ENCODE measurements around the gene SLC16A6. TPM values are rescaled to one million over a fixed set of nuclear protein-coding genes. Genes with fewer than 3 reads are reported as not detected.
"Not testable (repeated sequence)": the region's sequence is repeated elsewhere in the genome, so short reads cannot be mapped to it uniquely, and the experiment has no call there.

Gene SLC16A6
- total RNA-seq, 1 experiment from 2014 or later, result 4.8 TPM

DNA sequence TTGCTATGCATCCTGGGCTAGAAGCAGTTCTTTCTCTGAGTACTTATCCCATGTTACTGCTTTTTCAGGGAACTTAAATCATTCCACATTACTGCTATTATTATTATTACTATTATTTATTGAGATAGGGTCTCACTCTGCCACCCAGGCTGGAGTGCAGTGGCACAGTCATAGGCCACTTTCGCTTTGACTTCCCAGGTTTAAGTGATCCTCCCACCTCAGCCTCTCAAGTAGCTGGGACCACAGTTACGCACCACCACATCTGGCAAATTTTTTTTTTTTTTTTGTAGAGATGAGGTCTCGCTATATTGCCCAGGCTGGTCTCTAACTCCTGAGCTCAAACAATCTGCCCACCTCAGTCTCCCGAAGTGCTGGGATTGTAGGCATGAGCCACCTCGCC lies 71.5 kb downstream of the SLC16A6 start:
- H3K4me3 ChIP-seq (replicated peaks in 1 of 2; ENCODE audit: low read depth in 1 of 2, low read length in 2 of 2); H3K4me1 ChIP-seq (ENCODE audit: control insufficient read depth in 1 of 2, insufficient read depth in 2 of 2, low read length in 2 of 2); H4K20me1 ChIP-seq (ENCODE audit: insufficient read depth); H3K9me2 ChIP-seq (ENCODE audit: insufficient read depth); CTCF ChIA-PET; H3K27me3 ChIP-seq (ENCODE audit: insufficient read depth, low read length); H3K9ac ChIP-seq (ENCODE audit: low read length); POLR2A ChIA-PET; intact Hi-C loops (cut with micrococcal nuclease); DNase-seq (ENCODE audit: low read depth, low spot score); H3K9me3 ChIP-seq (ENCODE audit: control insufficient read depth in 1 of 2, insufficient read depth in 1 of 2, low read depth in 1 of 2, low read length in 2 of 2); RAD21 ChIA-PET (ENCODE audit: low non-redundant PET in 1 of 2, low total read pairs in 2 of 2, uncharacterized antibody in 2 of 2, unreplicated experiment in 2 of 2); BruUV-seq (replicated peaks); H3K4me2 ChIP-seq (ENCODE audit: low read length); H3K36me3 ChIP-seq (ENCODE audit: control insufficient read depth in 1 of 2, insufficient read depth in 2 of 2, low read length in 2 of 2); H3K27ac ChIP-seq (ENCODE audit: low read depth, low read length); ATAC-seq; H2AFZ ChIP-seq (ENCODE audit: low read depth, low read length, poor library complexity, severe bottlenecking); H3K79me2 ChIP-seq (ENCODE audit: insufficient read depth, low read length): not testable (repeated sequence)

Other genes with a start within 250 kb of the SLC16A6 start
- 131 TPM for gene AMZ2, start 43.1 kb downstream of the SLC16A6 start, total RNA-seq (2021; ENCODE audit: unreplicated experiment)
- gene ARSG, start 368 bp upstream of the SLC16A6 start, total RNA-seq (2021; ENCODE audit: unreplicated experiment), result 17.1 TPM
- gene WIPI1, start 166.4 kb upstream of the SLC16A6 start, total RNA-seq (2021; ENCODE audit: unreplicated experiment), result 21.5 TPM
- gene PRKAR1A, start 221.3 kb upstream of the SLC16A6 start, total RNA-seq (2021; ENCODE audit: unreplicated experiment), result 295 TPM